Measurements from ENCODE around the gene BOLA3.
"Not testable (repeated sequence)": the region's sequence is repeated elsewhere in the genome, so short reads cannot be mapped to it uniquely, and the experiment has no call there.

BOLA3 gene, protein sequence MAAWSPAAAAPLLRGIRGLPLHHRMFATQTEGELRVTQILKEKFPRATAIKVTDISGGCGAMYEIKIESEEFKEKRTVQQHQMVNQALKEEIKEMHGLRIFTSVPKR

DNA sequence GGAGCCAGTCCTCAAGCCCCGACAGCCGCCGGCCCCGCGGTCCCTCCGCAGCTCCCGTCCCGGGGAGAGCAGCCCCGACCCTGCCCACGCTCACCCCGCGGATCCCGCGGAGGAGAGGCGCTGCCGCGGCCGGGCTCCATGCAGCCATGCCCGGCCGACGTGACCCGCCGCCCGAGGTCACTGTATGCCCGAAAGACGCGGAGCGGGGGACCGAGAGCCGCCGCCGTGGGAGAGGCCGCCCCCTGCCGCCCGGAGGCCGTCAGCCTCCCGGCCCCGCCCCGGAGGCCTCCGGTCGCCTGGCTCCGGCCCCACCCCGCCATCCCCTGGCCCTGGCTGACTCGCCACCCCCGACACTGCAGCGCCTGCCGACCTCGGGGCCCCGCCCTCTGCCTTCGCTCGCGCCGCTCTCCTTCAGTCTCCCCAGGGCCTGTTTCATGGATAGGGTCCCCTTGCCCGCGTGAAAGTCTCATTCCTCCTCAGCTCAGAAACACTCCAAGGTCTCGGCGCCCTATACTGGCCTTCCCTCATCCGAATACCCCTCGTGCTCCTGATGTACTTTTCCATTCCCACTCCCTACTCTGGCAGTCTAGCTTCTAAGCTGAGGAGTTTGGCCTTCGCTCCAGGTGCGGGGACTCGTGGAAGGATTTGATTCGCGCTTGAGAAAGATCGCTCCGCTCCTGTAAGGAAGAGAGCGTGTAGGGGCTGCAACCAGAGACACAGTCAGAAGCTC is at the start of gene BOLA3:
Gene BOLA3 (minus strand): TSS at position 186 of the 730 bp plus-strand sequence. CDS start 38 bp downstream, at position 148.
- TF ChIP-seq, protein P1, sequence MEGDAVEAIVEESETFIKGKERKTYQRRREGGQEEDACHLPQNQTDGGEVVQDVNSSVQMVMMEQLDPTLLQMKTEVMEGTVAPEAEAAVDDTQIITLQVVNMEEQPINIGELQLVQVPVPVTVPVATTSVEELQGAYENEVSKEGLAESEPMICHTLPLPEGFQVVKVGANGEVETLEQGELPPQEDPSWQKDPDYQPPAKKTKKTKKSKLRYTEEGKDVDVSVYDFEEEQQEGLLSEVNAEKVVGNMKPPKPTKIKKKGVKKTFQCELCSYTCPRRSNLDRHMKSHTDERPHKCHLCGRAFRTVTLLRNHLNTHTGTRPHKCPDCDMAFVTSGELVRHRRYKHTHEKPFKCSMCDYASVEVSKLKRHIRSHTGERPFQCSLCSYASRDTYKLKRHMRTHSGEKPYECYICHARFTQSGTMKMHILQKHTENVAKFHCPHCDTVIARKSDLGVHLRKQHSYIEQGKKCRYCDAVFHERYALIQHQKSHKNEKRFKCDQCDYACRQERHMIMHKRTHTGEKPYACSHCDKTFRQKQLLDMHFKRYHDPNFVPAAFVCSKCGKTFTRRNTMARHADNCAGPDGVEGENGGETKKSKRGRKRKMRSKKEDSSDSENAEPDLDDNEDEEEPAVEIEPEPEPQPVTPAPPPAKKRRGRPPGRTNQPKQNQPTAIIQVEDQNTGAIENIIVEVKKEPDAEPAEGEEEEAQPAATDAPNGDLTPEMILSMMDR (conservative IDR thresholded peaks at IDR 0.05; ENCODE audit: low read length): peak; percentile 40
- peak; percentile 68 for DNase-seq (ENCODE audit: low read depth)

DNA sequence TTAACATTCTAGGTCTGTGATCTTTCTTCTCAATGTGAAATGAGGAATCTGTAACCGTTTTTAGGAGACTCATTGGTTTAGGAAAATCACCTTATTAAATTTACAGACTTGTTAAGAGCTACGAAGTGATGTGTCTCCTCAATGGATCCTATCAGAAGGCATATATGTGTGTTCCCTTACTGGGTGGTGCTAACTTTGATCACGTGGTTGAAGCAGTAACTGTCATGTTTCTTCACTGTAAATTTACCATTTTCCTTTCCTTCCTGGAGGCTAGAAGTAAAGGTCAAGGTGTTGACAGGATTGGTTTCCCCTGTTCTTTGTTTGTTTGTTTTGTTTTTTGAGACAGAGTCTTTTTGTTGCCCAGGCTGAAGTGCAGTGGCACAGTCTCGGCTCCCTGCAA is 49.3 kb upstream of the BOLA3 start:
- no peak for DNase-seq (ENCODE audit: low read depth)
- TF ChIP-seq, protein P1 (conservative IDR thresholded peaks at IDR 0.05; ENCODE audit: low read length): no peak
- H3K4me3 ChIP-seq (ENCODE audit: low read length): no peak overlapping the region

More for the DNA sequence above, at the start of gene BOLA3:
- H3K4me3 ChIP-seq (ENCODE audit: low read length): peak within 1 kb of the TSS; percentile 78

DNA sequence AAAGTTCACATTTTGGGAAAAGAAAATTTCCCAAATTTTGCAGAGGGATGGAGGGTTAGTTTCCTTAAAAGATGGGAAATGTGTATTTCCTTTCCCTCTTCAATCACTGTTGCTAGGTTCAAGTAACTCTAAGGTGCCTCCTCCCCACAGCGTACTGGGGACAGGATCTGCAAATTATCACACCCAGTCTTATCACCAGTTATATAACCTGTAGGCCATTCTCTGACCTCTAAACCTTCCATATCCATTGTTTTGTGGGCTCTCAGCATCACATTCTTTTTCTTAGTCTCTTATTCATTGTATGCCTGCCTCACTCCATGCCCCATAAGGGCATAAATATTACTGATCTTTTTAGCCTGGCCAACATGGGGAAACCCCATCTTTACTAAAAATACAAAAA is 47.1 kb upstream of the BOLA3 start:
- H3K4me3 ChIP-seq (ENCODE audit: low read length): no peak overlapping the region
- DNase-seq (ENCODE audit: low read depth): no peak
- TF ChIP-seq, protein P1 (conservative IDR thresholded peaks at IDR 0.05; ENCODE audit: low read length): no peak

DNA sequence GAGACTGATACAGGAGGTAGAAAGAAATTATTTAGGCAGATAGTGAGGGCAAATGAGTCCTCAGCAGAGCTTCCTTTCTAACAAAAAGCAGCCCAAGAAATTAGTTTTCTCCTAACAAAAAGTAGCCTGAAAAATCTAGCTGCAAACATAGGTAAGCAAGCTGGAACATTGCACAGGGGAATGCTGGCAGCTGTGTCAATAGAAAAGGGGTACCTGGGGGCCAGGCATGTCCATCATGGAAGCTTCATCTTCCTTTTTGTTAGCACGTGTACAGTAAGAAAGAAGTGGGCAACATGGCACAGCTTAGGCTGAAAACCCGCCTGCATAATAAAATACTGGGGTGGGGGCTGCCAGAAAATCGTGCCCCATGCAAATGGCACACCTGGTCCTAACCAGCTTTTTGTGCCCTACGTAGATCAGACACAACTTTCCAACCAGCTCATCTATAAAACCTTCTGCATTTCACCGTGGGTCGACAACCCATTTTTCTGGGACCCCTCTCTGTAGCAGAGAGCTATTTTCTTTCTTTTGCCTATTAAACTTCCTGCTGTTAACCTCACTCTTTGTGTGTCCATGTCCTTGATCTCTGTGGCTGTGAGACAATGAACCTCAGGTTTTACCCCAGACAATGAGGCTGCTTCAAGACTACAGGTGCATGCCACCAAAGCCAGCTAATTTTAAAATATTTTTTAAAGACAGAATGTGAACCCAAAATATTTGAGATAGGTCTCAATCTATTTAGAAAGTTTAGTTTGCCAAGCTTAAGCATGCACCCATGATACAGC is 44.1 kb upstream of the BOLA3 start:
- TF ChIP-seq, protein P1 (conservative IDR thresholded peaks at IDR 0.05; ENCODE audit: low read length): no peak
- DNase-seq (ENCODE audit: low read depth): no peak
- no peak overlapping the region for H3K4me3 ChIP-seq (ENCODE audit: low read length)

DNA sequence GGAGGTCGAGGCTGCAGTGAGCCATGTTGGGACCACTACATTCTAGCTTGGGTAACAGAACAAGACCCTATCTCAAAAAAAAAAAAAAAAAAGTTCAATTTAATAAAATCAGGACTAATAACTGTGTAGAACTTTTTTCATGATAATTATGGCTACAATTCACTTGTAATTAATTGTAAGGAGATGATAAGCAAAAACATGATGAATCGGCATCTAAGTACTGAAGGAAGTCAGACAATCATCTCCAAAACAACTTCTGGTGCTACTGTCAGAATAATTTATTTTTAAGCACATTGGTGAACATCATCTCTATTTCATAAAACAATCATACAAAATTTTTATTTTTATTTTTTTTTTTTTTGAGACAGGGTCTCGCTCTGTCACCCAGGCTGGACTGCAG is 41.0 kb upstream of the BOLA3 start:
- TF ChIP-seq, protein P1 (conservative IDR thresholded peaks at IDR 0.05; ENCODE audit: low read length): no peak
- H3K4me3 ChIP-seq (ENCODE audit: low read length): no peak overlapping the region
- no peak for DNase-seq (ENCODE audit: low read depth)

DNA sequence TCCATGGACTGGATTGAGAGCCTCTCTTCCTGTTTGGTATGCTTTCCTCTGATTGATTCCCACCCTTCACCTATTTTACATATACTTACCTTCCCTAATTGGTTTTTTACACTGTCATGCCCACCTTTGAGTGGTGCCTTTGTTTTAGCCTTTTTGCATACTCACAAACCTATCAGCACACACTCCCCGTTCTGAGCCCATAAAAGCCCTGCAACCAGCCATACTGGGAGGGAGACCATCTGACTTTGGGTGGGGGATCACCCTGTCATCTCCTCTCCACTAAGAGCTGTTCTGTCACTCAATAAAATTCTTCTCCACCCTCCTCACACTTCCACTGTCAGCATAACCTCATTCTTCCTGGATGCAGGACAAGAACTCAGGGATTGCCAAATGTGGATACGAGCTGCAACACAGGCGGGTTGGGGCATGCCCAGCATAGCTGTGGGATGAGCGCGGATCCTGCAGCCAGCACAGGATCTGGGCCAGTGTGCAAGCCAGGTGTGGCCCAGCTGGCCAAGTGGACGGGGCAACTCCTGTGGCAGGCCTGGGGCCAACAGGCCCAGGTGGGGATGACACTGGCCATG is 40.4 kb upstream of the BOLA3 start:
- peak; percentile 91 for DNase-seq (ENCODE audit: low read depth)
- TF ChIP-seq, protein P1 (conservative IDR thresholded peaks at IDR 0.05; ENCODE audit: low read length): no peak
- no peak overlapping the region for H3K4me3 ChIP-seq (ENCODE audit: low read length)

DNA sequence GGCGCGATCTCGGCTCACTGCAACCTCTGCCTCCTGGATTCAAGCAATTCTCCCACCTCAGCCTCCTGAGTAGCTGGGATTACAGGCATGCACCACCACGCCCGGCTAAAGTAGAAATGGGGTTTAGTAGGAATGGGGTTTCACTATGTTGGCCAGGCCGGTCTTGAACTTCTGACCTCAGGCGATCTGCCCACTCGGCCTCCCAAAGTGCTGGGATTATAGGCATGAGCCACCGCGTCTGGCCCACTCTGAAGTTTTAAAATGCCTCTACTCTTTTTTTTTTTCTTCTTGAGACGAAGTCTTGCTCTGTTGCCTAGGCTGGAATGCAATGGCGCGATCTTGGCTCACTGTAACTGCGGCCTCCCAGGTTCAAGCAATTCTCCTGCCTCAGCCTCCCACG is 39.0 kb upstream of the BOLA3 start:
- H3K4me3 ChIP-seq (ENCODE audit: low read length); DNase-seq (ENCODE audit: low read depth): not testable (repeated sequence)
